A673 (cell line): ENCODE measurements around the gene CCDC88B.

Experiments used
- CTCF ChIP-seq: fragments of 300-800, 200-600 bp; sonication (generic); conservative IDR thresholded peaks from 2 replicates; pipeline ENCODE4 v1.5.1; 2017; ENCODE audit warnings: low read depth, mild to moderate bottlenecking, antibody characterized with exemption, low read length, moderate library complexity, mixed read lengths
- EZH2 ChIP-seq: fragments of 200-600 bp; sonication (generic); IDR thresholded peaks from 2 replicates; pipeline ENCODE4 v1.6.1; 2017; ENCODE audit warnings: borderline replicate concordance, low read depth, mild to moderate bottlenecking, mixed read lengths, antibody characterized with exemption, low read length; ENCODE audit not compliant: poor library complexity, severe bottlenecking

DNA sequence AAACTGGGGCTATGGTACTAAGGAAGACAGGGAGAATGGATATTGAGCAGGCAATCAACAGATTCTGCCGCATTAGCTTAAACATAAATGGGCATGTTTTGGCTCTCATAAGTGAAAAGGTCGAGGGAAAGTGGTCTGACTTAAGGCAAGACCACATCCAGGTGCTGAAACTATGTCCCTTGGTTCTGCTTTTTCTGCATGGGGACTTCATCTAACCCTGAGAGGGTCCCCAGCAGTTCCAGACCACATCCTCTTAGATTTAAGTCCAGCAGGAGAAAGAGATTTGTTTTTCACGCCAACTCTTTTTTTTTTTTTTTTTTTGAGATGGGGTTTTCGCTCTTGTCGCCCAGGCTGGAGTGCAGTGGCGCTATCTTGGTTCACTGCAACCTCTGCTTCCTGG is 24.4 kb downstream of the CCDC88B start:
- TF ChIP-seq CTCF (no peak), EZH2 (no peak)
